Transverse colon (tissue), 4 donors: ENCODE data around the gene MPHOSPH9.

Experiments
- CTCF ChIP-seq, 5 experiments: fragments of 200-600 bp in 3 of 5; fragments of 450-650 bp in 2 of 5; sonication (generic) in 3 of 5; IDR thresholded peaks; 1 replicate in 2 of 5; 2 replicates in 3 of 5; pipeline ENCODE4 v1.5.1; 2016 to 2017; ENCODE audit warnings: antibody characterized with exemption in 5 of 5, inconsistent platforms in 3 of 5, mild to moderate bottlenecking in 2 of 5, moderate library complexity in 1 of 5
- EP300 ChIP-seq: sonication (generic); formaldehyde crosslinking; IDR thresholded peaks from one replicate; pipeline ENCODE4 v1.6.1; 2017; ENCODE audit warnings: antibody characterized with exemption, low read depth
- POLR2A ChIP-seq: fragments of 450-650 bp; IDR thresholded peaks from one replicate; pipeline ENCODE4 v1.6.1; 2016; ENCODE audit warnings: antibody characterized with exemption, mild to moderate bottlenecking, moderate library complexity
- POLR2AphosphoS5 ChIP-seq, 3 donors: sonication (generic); formaldehyde crosslinking; IDR thresholded peaks; one replicate each; pipeline ENCODE4 v1.6.1; 2016; ENCODE audit warnings: antibody characterized with exemption in 3 of 3

GRCh38 chr12:123164710-123165261 is 68.2 kb downstream of the MPHOSPH9 start:
- TF ChIP-seq POLR2AphosphoS5 (IDR thresholded peaks at IDR 0.05) (no peak), CTCF (IDR thresholded peaks at IDR 0.05) (no peak), EP300 (no peak), POLR2A (no peak)
